ENCODE results near the gene SHD. TPM values are rescaled to one million over a fixed set of nuclear protein-coding genes. Genes with fewer than 3 reads are reported as not detected.

Gene SHD
- total and polyA plus RNA-seq, 2 donors (not counting 1 experiment from before 2014, with no cell fraction given): not detected

GRCh38 chr19:4258181-4258580, 20.9 kb upstream of the SHD start:
- no peaks in the 10 kb centered on the region for H3K79me2 ChIP-seq (ENCODE audit: control insufficient read depth, insufficient read depth, low read length)
- H3K4me1 ChIP-seq (ENCODE audit: control insufficient read depth, extremely low read depth, insufficient read depth, low read length): no peaks in the 10 kb centered on the region
- H3K4me2 ChIP-seq (ENCODE audit: extremely low read depth, insufficient read depth, low read length): no peak overlapping the region
- H2AFZ ChIP-seq (ENCODE audit: low read length): no peak overlapping the region
- H3K36me3 ChIP-seq (ENCODE audit: control insufficient read depth, insufficient read depth, low read length): peaks cover 20% of the 10 kb centered on the region
- H3K27me3 ChIP-seq (ENCODE audit: control insufficient read depth, insufficient read depth, low read length): no peaks in the 10 kb centered on the region
- TF ChIP-seq EZH2 (IDR thresholded peaks at IDR 0.05; ENCODE audit: low read length, missing control alignments): no peak
- TF ChIP-seq, protein P1, sequence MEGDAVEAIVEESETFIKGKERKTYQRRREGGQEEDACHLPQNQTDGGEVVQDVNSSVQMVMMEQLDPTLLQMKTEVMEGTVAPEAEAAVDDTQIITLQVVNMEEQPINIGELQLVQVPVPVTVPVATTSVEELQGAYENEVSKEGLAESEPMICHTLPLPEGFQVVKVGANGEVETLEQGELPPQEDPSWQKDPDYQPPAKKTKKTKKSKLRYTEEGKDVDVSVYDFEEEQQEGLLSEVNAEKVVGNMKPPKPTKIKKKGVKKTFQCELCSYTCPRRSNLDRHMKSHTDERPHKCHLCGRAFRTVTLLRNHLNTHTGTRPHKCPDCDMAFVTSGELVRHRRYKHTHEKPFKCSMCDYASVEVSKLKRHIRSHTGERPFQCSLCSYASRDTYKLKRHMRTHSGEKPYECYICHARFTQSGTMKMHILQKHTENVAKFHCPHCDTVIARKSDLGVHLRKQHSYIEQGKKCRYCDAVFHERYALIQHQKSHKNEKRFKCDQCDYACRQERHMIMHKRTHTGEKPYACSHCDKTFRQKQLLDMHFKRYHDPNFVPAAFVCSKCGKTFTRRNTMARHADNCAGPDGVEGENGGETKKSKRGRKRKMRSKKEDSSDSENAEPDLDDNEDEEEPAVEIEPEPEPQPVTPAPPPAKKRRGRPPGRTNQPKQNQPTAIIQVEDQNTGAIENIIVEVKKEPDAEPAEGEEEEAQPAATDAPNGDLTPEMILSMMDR (conservative IDR thresholded peaks at IDR 0.05 in 1 of 2, IDR thresholded peaks at IDR 0.05 in 1 of 2; ENCODE audit: low read depth in 1 of 2, low read length in 2 of 2): no peak
- H4K20me1 ChIP-seq (ENCODE audit: control insufficient read depth, extremely low read depth, insufficient read depth, low read length): no peaks in the 10 kb centered on the region
- no peak for DNase-seq (ENCODE audit: low read depth in 2 of 2)
- no peak overlapping the region for H3K4me3 ChIP-seq (replicated peaks in 1 of 4; ENCODE audit: control extremely low read depth in 1 of 4, insufficient read depth in 1 of 4, low read depth in 3 of 4, low read length in 4 of 4)
- no peak overlapping the region for H3K9ac ChIP-seq (ENCODE audit: insufficient read depth, low read length)
- H3K27ac ChIP-seq (ENCODE audit: insufficient read depth, low read length): no peak overlapping the region
- no peaks in the 10 kb centered on the region for H3K9me3 ChIP-seq (ENCODE audit: control insufficient read depth, insufficient read depth, low read depth, low read length)

GRCh38 chr19:4260613-4261191, 18.4 kb upstream of the SHD start:
- Histone ChIP-seq H4K20me1 (ENCODE audit: control insufficient read depth, extremely low read depth, insufficient read depth, low read length) (no peaks in the 10 kb centered on the region), H3K4me3 (replicated peaks in 1 of 4; ENCODE audit: control extremely low read depth in 1 of 4, insufficient read depth in 1 of 4, low read depth in 3 of 4, low read length in 4 of 4) (no peak overlapping the region), H3K79me2 (ENCODE audit: control insufficient read depth, insufficient read depth, low read length) (no peaks in the 10 kb centered on the region), H3K9me3 (ENCODE audit: control insufficient read depth, insufficient read depth, low read depth, low read length) (no peaks in the 10 kb centered on the region), H3K36me3 (ENCODE audit: control insufficient read depth, insufficient read depth, low read length) (peaks cover 15% of the 10 kb centered on the region), H3K27me3 (ENCODE audit: control insufficient read depth, insufficient read depth, low read length) (no peaks in the 10 kb centered on the region), H3K4me2 (ENCODE audit: extremely low read depth, insufficient read depth, low read length) (no peak overlapping the region), H3K27ac (ENCODE audit: insufficient read depth, low read length) (no peak overlapping the region), H2AFZ (ENCODE audit: low read length) (no peak overlapping the region), H3K4me1 (ENCODE audit: control insufficient read depth, extremely low read depth, insufficient read depth, low read length) (no peaks in the 10 kb centered on the region), H3K9ac (ENCODE audit: insufficient read depth, low read length) (no peak overlapping the region)
- no peak for DNase-seq (ENCODE audit: low read depth in 2 of 2)
- TF ChIP-seq, protein P1 (conservative IDR thresholded peaks at IDR 0.05 in 1 of 2, IDR thresholded peaks at IDR 0.05 in 1 of 2; ENCODE audit: low read depth in 1 of 2, low read length in 2 of 2): no peak
- TF ChIP-seq EZH2 (IDR thresholded peaks at IDR 0.05; ENCODE audit: low read length, missing control alignments): no peak

DNA sequence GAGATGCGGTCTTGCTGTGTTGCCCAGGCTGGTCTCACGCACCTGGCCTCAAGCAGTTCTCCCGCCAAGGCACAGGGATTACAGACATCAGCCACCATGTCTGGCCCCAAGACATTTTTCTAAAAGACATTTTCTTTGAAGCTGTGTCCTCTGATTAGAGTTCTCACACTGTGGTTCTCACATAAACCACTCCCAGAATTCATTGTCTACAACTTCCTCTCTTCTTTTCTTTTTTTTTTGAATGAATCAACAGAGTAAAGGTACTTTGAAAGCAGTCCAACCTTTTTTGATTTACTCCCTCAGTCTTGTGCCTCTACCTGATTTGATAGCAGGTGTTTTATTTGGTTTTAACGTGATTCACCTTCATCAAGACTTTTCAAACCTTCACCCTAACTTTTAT, 14.3 kb upstream of the SHD start:
- Histone ChIP-seq H3K4me3 (replicated peaks in 1 of 4; ENCODE audit: control extremely low read depth in 1 of 4, insufficient read depth in 1 of 4, low read depth in 3 of 4, low read length in 4 of 4) (no peak overlapping the region), H3K9ac (ENCODE audit: insufficient read depth, low read length) (no peak overlapping the region), H3K9me3 (ENCODE audit: control insufficient read depth, insufficient read depth, low read depth, low read length) (no peaks in the 10 kb centered on the region), H3K4me2 (ENCODE audit: extremely low read depth, insufficient read depth, low read length) (no peak overlapping the region), H3K27me3 (ENCODE audit: control insufficient read depth, insufficient read depth, low read length) (no peaks in the 10 kb centered on the region), H3K4me1 (ENCODE audit: control insufficient read depth, extremely low read depth, insufficient read depth, low read length) (no peaks in the 10 kb centered on the region), H3K36me3 (ENCODE audit: control insufficient read depth, insufficient read depth, low read length) (peaks cover 5% of the 10 kb centered on the region), H3K79me2 (ENCODE audit: control insufficient read depth, insufficient read depth, low read length) (no peaks in the 10 kb centered on the region), H4K20me1 (ENCODE audit: control insufficient read depth, extremely low read depth, insufficient read depth, low read length) (no peaks in the 10 kb centered on the region), H2AFZ (ENCODE audit: low read length) (no peak overlapping the region), H3K27ac (ENCODE audit: insufficient read depth, low read length) (no peak overlapping the region)
- DNase-seq (ENCODE audit: low read depth in 2 of 2): no peak
- no peak for TF ChIP-seq EZH2 (IDR thresholded peaks at IDR 0.05; ENCODE audit: low read length, missing control alignments)
- TF ChIP-seq, protein P1 (conservative IDR thresholded peaks at IDR 0.05 in 1 of 2, IDR thresholded peaks at IDR 0.05 in 1 of 2; ENCODE audit: low read depth in 1 of 2, low read length in 2 of 2): no peak

Data from fibroblast of lung (primary cell).